Measurements from ENCODE around the gene SIRT2.
"Not testable (repeated sequence)": the region's sequence is repeated elsewhere in the genome, so short reads cannot be mapped to it uniquely, and the experiment has no call there.

The SIRT2 gene

DNA sequence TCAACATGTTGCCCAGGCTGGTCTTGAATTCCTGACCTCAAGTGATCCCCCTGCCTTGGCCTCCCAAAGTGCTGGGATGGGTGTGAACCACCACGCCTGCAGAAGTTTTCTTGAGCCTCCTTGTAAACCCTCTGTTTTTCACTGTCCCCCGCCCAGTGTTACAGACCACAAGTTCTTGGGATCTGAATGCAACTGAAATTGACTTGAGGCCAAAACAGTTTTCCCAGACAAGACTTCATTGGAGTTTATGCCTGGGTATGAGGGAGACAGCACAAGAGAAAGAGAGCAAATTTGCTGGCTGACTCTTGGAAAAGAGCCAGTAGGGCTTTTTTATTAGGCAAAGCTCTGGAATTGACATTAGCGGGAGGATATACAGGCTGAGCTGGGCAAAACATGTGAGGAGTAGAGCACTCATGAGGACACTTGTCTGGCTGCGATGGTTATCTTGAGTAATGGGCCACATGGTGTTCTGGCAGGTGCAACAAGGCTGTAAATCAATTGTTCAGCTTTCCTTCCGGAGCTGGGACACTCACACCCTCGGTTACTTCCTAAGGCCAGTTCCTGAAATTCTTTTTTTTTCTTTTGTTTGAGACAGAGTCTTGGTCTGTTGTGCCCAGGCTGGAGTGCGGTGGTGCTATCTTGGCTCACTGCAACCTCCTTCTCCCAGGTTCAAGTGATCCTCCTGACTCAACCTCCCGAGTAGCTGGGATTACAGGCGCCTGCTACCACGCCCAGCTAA is 36.9 kb downstream of the SIRT2 start:
- DNase-seq = peak; percentile 11

DNA sequence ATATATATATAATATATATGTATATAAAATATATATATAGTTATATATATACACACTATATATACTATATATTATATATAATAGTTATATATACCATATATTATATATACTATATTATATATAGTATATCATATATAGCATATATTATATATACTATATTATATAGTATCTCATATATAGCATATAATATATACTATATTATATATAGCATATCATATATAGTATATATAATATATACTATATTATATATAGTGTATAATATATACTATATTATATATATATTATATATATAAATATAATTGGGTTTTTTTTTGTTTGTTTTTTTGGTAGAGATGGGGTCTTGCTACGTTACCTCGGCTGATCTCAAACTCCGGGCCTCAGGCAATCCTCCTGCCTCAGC is 38.0 kb downstream of the SIRT2 start:
- no peak for DNase-seq

DNA sequence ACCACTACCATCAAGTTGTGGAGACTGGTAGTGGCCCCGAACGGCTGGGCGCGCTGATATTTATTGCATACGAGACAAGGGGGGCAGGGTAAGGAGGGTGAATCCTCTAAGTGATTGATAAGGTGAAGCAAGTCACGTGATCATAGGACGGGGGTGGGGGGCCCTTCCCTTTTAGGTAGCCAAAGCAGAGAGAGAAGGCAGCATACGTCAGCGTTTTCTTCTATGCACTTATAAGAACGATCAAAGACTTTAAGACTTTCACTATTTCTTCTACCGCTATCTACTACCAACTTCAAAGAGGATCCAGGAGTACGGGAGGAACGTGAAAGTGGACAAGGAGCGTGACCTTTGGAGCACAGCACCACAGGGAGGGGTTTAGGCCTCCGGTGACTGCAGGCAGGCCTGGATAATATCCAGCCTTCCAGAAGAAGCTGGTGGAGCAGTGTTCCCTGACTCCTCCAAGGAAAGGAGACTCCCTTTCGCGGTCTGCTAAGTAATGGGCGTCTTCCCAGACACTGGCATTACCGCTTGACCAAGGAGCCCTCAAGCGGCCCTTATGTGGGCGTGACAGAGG is 39.7 kb downstream of the SIRT2 start:
- DNase-seq = not testable (repeated sequence)

DNA sequence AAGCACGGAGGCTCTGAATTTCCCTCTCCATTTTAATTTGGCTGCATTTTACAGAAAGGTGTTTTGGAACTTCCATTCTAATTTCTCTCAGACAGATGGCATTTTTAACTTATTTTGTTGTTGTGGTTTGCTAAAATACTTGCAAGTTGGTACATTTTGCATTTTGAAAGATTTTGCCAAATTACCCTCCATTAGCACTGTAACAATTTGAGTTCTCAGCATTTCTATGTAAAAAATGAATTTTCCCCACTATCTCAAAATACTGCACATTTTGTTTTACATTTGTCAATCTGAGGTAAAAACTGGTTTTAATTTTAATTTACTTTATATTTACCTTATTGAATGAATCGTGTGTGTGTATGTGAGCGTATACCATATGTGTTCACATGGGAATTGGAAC is 42.6 kb downstream of the SIRT2 start:
- no peak for DNase-seq

DNA sequence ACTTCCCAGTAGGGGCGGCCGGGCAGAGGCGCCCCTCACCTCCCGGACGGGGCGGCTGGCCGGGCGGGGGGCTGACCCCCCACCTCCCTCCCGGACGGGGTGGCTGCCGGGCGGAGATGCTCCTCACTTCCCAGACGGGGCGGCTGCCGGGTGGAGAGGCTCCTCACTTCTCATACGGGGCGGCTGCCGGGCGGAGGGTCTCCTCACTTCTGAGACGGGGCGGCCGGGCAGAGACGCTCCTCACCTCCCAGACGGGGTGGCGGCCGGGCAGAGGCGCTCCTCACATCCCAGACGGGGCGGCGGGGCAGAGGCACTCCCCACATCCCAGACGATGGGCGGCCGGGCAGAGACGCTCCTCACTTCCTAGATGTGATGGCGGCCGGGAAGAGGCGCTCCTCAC is 43.7 kb downstream of the SIRT2 start:
- not testable (repeated sequence) for DNase-seq

DNA sequence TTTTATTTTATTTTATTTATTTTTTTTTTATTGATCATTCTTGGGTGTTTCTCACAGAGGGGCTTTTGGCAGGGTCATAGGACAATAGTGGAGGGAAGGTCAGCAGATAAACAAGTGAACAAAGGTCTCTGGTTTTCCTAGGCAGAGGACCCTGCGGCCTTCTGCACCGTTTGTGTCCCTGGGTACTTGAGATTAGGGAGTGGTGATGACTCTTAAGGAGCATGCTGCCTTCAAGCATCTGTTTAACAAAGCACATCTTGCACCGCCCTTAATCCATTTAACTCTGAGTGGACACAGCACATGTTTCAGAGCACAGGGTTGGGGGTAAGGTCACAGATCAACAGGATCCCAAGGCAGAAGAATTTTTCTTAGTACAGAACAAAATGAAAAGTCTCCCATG is 44.5 kb downstream of the SIRT2 start:
- not testable (repeated sequence) for DNase-seq

DNA sequence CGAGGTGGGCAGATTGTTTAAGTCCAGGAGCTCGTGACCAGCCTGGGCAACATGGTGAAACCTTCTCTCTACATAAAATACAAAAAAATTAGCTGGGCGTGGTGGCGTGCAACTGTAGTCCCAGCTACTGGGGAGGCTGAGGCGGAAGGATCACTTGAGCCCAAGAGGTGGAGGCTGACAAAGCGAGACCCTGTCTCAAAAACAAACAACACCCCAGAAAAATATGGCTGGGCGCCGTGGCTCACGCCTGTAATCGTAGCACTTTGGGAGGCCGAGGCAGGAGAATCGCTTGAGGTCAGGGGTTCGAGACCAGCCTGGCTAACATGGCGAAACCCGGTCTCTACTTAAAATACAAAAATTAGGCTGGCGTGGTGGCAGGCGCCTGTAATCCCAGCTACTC is 46.2 kb downstream of the SIRT2 start:
- no peak for DNase-seq

DNA sequence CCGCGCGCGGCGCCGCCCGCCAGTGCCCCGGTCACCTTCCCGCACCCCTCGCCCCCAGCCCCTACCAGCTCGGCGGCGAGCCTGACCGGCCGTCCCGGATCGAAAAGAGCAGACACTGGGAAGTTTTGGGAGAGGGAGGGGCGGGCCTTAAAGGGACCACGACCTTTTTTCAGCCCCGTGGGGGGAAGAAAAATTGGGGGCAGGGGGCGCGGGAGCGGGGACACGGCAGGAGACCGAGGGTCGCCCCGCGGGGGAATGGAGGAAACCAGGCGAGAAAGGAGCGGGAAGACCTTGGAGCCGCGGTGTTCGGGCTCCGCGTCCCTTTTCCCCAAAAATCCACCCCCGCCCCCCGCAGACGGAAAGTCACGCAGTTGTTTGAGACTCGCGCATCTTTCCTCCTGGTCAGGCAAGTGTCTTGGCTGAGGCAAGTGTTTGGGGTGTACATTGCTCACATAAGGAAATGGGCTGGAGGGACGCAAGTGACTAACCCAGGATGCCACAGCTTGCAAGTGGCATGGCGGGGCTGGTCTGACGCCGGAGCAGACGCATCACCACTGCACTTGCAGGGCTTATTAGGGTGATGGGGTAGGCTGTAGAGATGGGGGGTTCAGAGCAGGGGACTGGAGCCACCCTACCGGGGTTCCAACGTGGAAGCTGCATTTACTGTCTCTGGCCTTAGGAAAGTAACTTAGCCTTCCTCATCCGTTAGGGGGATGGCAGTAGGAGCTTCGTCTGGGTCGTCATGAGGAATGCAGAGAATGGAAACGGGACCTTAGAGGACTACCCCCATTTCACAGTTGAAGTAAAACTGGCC is 47.0 kb downstream of the SIRT2 start:
- no peak for DNase-seq

DNA sequence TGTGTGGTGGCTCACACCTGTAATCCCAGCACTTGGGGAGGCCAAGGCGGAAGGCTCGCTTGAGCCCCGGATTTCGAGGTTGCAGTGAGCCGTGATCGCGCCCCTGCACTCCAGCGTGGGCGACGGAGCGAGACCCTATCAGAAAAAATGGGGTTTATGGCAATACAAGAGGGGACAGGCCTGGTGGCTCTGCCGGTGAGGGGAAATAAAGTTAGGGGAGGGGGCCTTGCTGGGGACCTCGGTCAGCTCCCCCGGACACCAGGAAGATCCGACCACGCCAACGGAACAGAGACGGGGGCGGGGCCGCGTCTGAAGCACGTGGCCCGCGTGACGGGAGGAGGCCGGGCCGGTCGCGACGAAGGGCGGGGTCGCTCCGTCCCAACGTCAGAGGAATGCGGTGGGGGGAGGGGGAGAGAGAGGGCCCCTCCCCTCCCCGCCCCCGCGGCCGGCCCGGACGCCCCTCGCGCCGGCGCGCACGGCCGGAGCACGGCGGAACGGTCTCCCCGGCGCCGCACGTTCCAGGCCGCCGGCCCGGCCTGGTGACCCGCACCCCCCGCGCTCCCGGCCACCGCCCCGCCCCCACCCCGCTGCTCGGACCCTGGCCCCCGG is 47.7 kb downstream of the SIRT2 start:
- DNase-seq = peak; percentile 89

DNA sequence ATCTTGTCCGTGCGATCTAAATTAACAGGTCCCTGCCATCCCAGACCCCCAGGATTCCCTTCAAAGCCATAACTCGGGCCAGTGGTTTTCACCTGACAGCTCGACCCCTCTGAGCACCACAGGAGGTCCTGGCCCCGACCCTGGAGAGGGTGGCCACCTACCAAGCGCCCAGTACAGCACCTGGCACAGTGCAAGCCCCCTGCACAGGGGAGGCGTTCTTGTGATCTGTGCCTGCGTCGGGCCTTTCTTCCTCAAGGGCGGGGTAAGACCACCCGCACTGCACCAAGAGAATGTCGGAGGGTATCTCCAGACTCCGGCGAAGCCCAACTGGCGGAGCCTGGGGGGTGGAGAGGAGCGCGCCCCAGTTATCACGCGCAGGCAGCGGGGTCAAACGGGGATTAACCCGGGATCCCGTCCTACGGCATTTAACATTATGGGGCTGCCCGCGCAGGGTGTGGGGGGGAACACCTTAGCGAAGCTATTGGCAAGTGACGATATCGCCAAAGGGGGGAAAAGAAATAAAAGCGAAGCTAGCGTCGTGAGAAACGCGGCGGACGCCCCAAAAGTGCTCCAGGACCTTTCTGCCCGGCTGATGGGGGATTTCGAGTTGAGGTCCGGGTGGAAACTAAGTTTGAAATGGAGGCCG is 48.3 kb downstream of the SIRT2 start:
- DNase-seq = no peak

DNA sequence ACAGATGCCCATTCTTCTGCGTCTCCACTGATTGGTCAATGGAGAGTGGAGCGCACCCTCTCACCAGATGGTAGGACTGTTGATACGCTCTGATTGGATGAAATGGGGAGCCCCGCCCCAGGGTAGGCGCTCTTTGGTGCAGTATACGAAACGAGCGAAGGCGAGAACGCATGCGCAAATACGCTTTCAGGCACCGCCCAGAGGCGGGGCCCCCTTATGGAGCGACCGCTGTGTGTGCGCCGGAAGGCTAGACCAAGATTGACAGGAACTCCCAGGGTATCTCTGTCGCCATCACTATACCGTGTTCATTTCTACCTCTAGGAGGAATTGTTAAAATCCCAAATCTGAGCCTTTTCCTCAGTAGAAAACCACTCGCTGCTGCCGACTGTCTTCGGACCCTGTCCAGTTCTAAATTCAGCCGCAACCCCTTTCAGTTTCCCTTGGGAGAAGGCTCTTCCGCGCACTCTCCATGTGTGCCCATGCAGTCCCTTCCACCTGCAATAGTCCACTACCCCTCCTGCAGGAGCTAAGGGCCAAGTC is 48.9 kb downstream of the SIRT2 start:
- no peak for DNase-seq

DNA sequence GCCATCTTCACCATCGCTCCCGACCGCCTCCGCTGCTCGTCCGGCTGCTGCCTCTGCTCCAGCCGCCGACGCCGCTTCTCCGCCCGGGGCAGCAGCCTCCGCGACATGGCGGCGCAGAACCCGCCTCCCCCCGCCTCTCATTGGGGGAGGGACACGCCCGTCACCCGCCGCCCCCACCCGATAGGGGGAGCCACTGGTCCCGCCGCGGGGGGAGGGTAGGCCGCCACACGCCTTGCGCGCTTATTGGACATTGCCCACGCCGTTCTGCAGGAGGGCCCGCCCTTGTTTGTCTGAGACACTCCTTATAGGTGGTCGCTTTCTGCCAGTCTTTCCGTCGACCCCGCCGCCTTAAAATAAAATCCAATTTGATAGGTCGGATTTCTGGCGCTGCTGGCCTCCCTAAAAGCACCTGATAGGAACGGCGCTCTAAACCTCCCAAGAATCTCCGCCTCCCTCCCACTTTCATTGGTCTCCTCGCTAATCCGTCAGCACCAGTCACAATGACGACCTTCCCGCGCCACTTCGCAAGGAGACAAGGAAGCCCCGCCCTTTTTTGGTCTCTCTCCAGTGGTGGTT is 49.5 kb downstream of the SIRT2 start, which contains the start of gene HNRNPL:
TSS of gene HNRNPL (minus strand) at position 127 of the 576 bp plus-strand sequence. CDS start at position 107, 20 bp downstream.
- peak; percentile 100 for DNase-seq

DNA sequence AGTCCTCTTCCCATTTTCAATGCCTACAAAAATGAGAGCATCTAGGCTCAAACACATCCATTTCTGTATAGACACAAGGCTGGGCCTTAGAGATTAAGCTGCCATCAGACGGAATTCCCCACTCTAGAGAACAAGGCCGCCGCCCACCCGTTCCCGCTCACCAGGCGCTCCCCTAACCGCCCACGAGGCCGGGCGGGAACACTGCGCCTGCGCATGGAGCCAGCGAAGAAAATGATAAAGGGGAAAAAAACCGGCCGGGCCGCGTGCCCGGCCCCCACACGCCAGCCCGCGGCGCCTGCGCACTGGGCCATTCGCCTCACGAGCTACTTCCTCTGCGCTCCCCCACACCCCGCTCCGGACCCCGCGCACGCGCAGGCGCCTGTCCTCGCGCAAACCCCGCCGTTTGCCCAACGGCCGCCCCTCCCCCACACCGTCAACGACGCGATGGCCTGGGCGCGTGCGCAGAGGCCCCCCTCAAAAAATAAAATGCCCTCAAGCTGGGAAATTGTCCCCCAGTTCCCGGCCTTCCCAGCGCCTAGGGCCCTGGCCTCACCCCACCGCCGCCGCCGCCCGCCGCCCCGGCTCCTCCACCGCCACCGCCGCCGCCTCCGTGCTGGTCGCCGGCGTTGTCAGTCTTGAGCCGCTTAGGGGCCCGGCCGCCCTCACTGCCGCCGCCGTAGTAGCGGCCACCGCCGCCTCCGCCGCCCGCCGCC is 50.1 kb downstream of the SIRT2 start:
- peak; percentile 96 for DNase-seq

DNA sequence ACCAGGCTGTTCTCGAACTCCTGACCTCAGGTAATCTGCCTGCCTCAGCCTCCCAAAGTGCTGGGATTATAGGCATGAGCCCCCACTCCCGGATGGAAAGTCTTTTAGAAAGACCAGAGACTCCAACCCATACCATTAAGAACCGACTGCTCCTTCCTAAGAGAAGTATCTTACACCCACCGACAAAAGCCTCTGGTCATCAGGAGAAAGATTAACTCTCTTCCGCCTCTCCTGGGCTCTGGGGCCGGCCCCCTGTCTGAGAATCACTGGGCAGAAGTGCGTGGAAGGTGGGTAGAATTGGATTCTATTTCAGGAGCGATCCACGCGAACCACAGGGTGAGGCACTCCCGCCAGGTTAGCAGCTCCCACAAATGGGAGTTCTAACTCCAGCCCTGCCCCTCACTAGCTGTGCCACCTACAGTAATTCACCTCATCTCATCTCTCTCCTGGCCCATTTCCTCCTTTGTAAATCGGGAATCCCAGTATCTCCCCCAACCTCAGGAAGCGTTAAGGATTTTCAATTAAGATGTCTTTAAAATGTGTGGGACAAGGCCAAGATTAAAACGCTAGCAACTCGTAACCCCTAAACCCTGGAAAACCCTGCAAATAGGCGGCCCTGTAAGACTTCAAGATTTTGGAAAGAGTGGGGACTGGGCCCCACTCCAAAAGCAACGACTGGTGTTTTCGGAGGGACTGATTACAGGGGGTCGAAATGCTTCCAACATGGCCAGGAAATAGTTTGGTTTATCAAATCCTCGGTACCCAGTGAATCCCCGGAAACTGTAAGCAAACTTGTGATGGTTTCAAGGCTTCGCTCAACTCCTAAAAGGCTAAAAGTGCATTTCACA is 50.9 kb downstream of the SIRT2 start:
- no peak for DNase-seq

DNA sequence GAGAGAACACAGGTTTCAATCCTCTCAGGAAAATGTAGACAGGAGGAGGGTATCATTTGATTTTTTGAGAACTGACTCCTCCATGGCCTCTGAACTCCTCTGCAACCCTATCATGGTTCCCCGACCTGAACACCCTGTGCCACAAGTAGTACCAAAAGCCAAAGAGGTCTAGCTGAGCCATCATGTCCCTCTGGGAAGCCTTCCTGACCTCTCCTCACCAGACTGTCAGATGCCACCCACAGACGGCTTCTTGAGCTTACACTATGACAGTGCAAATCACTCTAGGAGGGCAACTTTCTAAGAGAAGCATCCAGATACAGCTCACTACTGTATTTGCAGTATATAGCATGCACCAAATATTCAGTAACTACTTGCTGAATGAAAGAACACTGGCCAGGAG is 53.3 kb downstream of the SIRT2 start:
- DNase-seq = no peak

DNA sequence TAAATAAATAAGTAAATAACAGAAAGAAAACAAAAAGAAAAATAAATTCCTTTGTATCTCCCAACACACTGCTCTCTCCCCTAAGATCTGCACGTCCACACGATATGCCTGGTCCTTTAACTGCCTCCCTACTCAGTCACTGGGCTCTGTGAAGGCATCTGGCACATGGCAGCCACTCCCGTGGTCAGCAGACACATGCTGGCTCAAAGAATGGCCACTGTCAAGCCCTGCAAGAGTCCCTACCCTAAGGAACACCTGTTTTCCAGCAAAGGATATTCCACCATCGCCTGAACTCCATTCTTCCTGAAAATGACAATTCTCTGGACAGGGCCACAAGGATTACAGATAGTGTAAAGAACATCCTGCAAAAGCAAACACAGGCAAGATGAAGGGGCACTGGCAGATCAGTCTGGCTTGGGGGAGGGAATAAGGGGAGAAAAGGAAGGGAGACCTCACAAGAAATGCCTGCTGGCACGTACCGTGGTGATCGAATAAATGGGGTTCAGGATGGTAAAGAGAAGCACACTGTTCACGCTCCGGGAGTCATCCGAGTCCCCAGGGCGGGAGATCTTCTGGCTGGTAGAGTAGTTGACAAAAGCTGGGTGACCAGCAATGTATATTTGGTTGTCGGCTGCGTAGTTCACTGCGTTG is 53.9 kb downstream of the SIRT2 start:
- no peak for DNase-seq

DNA sequence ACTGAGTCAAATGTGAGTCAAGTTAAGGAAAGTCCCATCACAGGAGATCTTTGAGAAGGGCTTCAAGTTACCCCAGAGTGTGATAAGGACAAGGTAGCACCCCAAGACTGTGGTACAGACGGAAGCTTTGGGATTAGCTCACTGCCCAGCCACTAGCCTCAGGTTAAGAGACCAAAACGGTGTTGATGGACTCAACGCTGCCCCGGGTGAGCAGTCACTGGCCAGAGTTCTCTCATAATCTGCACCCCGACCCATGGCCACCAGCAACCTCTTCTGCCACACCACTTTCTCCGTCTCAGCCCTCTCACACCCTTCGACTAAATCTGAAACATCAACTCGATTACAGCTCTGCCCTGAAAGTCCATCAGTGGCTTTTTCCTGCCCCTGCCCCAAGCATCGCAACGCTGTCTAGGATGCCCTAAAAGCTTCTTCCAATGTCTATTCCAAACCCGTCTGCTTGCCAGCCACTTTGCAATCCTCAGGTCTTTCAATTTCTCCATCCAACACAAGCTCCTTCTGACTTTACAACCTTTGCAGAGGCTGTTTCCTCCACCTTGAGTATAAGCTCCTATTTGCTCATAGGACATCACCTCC is 55.2 kb downstream of the SIRT2 start:
- DNase-seq = no peak

DNA sequence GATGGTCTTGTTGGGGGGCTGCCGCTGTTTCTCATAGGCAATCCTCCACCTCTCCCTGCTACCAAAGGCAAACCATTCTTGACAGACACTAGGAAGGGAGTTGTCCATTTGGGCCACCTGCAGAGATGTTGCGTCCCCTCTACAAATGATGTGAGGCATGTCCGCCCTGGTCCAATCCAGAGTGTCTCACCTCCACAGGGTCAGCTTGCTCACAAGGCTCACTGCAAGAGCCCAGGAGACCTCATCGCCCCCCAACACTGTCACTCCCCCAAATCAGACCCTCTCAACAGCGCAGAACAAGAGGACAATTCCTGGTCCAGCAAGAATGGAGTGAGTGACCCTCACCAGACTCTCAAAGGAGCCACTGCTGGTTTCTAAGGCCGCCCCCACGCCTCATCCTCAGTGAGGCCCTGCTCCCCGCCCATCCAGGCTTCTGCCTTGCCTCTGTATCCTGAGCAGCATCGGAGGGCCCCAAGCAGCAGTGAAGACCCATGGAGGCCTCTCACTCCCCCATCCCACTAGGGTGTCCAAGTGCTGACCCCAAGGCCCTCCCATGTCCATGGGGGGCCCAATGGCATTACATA is 56.2 kb downstream of the SIRT2 start:
- DNase-seq = no peak
